ENCODE results near the gene MT3.
A peak's percentile ranks its signal among the peaks of the same experiment; 100 is the strongest.

The MT3 gene

GRCh38 chr16:56623637-56624036, 34.3 kb downstream of the MT3 start:
- no peak for DNase-seq (ENCODE audit: low read depth)
- no peak for TF ChIP-seq CTCF (IDR thresholded peaks at IDR 0.05; ENCODE audit: low read length, missing control alignments)
- H3K4me3 ChIP-seq (replicated peaks; ENCODE audit: low read depth, low read length): no peak overlapping the region

GRCh38 chr16:56625140-56625942, 36.0 kb downstream of the MT3 start, which contains the start of gene MT1E:
TSS of gene MT1E (plus strand) at chr16:56625781. CDS start at chr16:56625852, 71 bp downstream.
- no peak for TF ChIP-seq CTCF (IDR thresholded peaks at IDR 0.05; ENCODE audit: low read length, missing control alignments)
- DNase-seq (ENCODE audit: low read depth): peak; percentile 82
- peak within 1 kb of the TSS; percentile 66 for H3K4me3 ChIP-seq (replicated peaks; ENCODE audit: low read depth, low read length)

DNA sequence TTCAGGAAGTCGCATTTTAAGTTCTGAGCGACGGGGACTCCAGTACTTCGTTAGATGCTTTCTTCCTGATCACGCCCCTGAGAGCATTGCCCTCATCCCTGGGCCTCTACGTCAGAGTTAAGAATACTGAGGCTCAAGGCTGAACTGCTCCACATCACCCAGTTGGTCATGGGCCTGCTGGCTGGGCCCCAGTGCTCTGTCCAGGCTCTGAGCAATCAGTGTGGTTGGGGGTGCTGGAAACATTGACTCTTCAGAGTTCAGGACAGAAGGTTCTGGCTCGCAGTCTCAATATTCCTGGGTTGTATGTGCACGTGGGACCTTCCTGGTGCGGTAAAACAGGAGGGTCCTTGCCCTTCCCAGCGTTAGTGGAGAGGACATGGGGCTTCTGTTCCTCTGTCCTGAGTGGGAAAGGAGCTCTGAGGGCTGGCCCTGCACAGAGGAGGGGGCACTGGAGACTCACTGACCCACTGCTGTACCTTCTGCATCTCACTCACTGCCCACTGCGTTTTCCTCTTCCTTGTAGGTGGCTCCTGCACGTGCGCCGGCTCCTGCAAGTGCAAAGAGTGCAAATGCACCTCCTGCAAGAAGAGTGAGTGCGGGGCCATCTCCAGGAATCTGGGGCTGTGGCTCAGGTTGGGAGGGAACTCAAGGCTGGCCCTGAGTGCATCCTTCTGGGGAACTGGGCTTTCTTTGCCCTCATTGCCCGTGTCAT, 36.8 kb downstream of the MT3 start:
- peak overlapping the region; percentile 66 for H3K4me3 ChIP-seq (replicated peaks; ENCODE audit: low read depth, low read length)
- peak; percentile 79 for DNase-seq (ENCODE audit: low read depth)
- TF ChIP-seq CTCF (IDR thresholded peaks at IDR 0.05; ENCODE audit: low read length, missing control alignments): no peak

DNA sequence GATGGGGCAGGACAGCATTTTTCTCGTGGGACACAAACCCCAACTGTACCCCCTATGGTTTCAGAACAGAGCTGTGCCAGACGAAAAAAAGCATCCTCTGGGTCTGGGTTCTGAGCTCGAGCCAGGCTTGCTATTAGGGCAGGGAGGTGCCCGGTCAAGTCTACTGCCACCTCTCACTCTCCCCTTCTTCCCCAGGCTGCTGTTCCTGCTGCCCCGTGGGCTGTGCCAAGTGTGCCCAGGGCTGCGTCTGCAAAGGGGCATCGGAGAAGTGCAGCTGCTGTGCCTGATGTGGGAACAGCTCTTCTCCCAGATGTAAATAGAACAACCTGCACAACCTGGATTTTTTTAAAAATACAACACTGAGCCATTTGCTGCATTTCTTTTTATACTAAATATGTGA, 37.4 kb downstream of the MT3 start:
- no peak for TF ChIP-seq CTCF (IDR thresholded peaks at IDR 0.05; ENCODE audit: low read length, missing control alignments)
- DNase-seq (ENCODE audit: low read depth): no peak
- H3K4me3 ChIP-seq (replicated peaks; ENCODE audit: low read depth, low read length): peak overlapping the region; percentile 66

DNA sequence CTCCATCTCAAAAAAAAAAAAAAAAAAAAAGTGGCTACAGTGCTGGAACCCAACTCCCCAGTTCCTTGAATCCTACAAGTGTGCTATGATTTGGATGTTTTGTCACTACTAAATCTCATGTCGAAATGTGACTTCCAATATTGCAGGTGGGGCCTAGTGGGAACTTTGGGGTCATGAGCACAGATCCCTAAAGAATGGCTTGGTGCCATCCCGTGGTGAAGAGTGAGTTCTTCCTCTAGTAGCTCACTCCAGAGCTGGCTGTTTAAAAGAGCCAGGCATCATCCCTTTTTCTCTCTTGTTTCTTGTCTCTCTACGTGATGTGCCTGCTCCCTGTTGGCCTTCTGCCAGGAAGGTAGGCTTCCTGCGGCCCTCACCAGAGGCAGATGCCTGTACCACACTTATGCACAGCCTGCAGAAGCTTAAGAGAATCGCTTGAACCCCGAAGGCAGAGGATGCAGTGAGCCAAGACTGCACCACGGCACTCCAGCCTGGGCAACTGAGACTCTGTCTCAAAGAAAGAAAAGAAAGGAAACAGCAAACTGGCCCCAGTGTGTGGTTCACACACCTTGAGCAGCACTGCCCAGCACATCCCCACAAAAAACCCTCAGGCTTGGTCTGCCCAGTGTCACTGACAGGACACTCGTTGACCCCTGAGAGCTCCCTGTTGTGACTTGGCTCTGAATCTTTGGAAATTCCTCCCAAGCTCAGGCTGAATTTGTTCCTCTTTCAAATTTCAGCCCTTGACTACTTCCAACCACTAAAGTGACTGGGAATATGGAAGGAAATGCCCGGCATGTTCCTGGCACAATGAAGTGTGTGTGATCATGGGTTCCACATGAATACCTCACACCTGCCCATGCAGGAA, 39.4 kb downstream of the MT3 start:
- H3K4me3 ChIP-seq (replicated peaks; ENCODE audit: low read depth, low read length): no peak overlapping the region
- no peak for TF ChIP-seq CTCF (IDR thresholded peaks at IDR 0.05; ENCODE audit: low read length, missing control alignments)
- no peak for DNase-seq (ENCODE audit: low read depth)

DNA sequence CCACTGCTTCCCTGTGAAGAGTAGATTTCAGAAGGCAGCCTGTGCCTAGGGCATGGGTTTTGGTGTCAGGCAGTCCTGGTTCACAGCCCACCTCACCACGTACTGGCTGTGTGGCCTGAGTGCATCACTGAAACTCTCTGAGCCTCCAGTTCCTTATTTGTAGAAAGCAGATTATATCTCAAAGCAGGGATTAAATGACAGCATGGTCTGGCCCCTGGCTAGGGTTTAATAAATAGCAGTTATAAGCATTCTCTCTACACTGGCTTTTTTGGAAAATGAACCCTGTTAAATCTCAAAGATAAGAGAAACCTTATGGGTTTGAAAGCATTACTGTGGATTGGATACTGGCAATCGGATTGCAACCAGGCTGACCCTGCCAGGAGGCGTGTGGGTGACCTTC, 40.2 kb downstream of the MT3 start:
- DNase-seq (ENCODE audit: low read depth): no peak
- H3K4me3 ChIP-seq (replicated peaks; ENCODE audit: low read depth, low read length): no peak overlapping the region
- no peak for TF ChIP-seq CTCF (IDR thresholded peaks at IDR 0.05; ENCODE audit: low read length, missing control alignments)

All from fibroblast of pulmonary artery (primary cell).